ENCODE data around the gene FANCC. TPM values are rescaled to one million over a fixed set of nuclear protein-coding genes. Genes with fewer than 3 reads are reported as not detected.

Gene FANCC
- total RNA-seq, 2 donors from 2014 or later, result 10.5 to 23.6 TPM

GRCh38 chr9:95104581-95104960 is 212.9 kb downstream of the FANCC start:
- no peak overlapping the region for H3K4me3 ChIP-seq
- no peaks in the 10 kb centered on the region for H3K4me1 ChIP-seq
- TF ChIP-seq, protein P1, sequence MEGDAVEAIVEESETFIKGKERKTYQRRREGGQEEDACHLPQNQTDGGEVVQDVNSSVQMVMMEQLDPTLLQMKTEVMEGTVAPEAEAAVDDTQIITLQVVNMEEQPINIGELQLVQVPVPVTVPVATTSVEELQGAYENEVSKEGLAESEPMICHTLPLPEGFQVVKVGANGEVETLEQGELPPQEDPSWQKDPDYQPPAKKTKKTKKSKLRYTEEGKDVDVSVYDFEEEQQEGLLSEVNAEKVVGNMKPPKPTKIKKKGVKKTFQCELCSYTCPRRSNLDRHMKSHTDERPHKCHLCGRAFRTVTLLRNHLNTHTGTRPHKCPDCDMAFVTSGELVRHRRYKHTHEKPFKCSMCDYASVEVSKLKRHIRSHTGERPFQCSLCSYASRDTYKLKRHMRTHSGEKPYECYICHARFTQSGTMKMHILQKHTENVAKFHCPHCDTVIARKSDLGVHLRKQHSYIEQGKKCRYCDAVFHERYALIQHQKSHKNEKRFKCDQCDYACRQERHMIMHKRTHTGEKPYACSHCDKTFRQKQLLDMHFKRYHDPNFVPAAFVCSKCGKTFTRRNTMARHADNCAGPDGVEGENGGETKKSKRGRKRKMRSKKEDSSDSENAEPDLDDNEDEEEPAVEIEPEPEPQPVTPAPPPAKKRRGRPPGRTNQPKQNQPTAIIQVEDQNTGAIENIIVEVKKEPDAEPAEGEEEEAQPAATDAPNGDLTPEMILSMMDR (IDR thresholded peaks at IDR 0.05), result no peak
- no peaks in the 10 kb centered on the region for H3K27me3 ChIP-seq
- DNase-seq, result no peak
- H3K36me3 ChIP-seq, result no peaks in the 10 kb centered on the region
- H3K9ac ChIP-seq (ENCODE audit: low read depth in 2 of 2, low read length in 2 of 2), result no peak overlapping the region
- H3K27ac ChIP-seq, result no peak overlapping the region
- H3K9me3 ChIP-seq, result no peaks in the 10 kb centered on the region
- intact Hi-C loops (cut with DNase I), result no loop called here

DNA sequence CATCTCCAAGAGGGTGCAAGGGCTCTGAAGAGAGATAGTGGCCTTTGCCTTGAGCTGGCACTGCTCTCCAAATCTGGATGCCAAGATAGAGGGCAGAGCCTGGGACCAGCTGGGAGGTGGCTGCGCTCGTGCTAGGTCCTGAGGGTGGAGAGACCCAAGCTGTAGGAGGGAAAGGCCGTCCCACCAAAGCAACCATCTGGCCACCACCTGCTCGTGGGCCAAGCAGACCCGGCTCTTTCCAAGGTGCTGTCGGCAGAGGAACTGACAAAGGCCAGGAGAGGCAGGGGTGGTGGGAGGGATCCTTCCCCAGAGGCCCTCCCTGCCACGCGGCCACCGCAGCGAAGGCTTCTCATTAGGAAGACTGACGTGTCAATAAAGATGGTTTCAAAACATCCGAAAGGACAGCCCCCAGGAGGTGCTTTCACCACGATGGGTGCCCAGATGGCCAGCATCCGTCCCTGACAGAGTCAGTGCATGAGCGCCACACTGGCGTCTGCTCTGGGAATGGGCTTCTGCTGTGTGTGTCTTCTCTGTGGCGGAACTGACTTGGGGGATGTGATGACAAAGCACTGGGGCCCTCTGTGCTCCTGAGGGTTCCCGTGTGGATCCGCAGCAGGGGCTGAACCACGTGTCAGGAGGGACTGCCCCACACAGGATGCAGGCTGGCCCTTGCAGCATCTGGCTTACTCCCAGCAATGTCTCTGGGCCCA is 213.5 kb downstream of the FANCC start:
- Histone ChIP-seq H3K36me3 (no peaks in the 10 kb centered on the region), H3K4me1 (no peaks in the 10 kb centered on the region), H3K27me3 (no peaks in the 10 kb centered on the region), H3K4me3 (no peak overlapping the region), H3K9me3 (no peaks in the 10 kb centered on the region), H3K9ac (ENCODE audit: low read depth in 2 of 2, low read length in 2 of 2) (no peak overlapping the region), H3K27ac (no peak overlapping the region)
- TF ChIP-seq, protein P1 (IDR thresholded peaks at IDR 0.05), result no peak
- intact Hi-C loops (cut with DNase I), result no loop called here
- DNase-seq, result no peak

- TF ChIP-seq, protein P1 (IDR thresholded peaks at IDR 0.05), result no peak
- H3K27me3 ChIP-seq, result no peaks in the 10 kb centered on the region
- no peak overlapping the region for H3K9ac ChIP-seq (ENCODE audit: low read depth in 2 of 2, low read length in 2 of 2)
- no peaks in the 10 kb centered on the region for H3K36me3 ChIP-seq
- no peak for DNase-seq
- intact Hi-C loops (cut with DNase I), result no loop called here
- no peaks in the 10 kb centered on the region for H3K9me3 ChIP-seq
- H3K27ac ChIP-seq, result no peak overlapping the region
- no peak overlapping the region for H3K4me3 ChIP-seq
- H3K4me1 ChIP-seq, result no peaks in the 10 kb centered on the region
Measured at GRCh38 chr9:95103281-95103771, 214.2 kb downstream of the FANCC start.

DNA sequence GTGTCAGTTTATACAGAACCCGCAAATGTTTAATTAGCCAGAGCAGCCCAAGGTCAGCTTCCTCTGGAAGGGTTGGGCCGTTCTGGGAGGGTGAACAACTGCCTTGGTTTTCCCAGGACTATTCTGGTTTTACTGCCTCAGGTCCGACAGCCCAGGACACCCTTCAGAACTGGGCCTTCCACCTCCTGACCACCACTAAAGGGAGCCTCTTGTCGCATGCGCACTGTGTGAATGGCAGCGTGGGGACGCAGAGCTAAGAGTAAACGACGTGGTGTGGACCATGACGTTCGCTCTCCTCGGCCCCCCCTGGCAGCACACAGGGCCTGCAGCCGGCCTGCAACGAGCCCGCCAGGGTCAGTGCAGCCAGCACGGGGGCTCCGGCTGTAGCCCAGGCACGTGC is 214.9 kb downstream of the FANCC start:
- Histone ChIP-seq H3K36me3 (no peaks in the 10 kb centered on the region), H3K9me3 (no peaks in the 10 kb centered on the region), H3K27me3 (no peaks in the 10 kb centered on the region), H3K9ac (ENCODE audit: low read depth in 2 of 2, low read length in 2 of 2) (no peak overlapping the region), H3K4me1 (no peaks in the 10 kb centered on the region), H3K4me3 (no peak overlapping the region), H3K27ac (no peak overlapping the region)
- intact Hi-C loops (cut with DNase I), result no loop called here
- DNase-seq, result no peak
- TF ChIP-seq, protein P1 (IDR thresholded peaks at IDR 0.05), result no peak

DNA sequence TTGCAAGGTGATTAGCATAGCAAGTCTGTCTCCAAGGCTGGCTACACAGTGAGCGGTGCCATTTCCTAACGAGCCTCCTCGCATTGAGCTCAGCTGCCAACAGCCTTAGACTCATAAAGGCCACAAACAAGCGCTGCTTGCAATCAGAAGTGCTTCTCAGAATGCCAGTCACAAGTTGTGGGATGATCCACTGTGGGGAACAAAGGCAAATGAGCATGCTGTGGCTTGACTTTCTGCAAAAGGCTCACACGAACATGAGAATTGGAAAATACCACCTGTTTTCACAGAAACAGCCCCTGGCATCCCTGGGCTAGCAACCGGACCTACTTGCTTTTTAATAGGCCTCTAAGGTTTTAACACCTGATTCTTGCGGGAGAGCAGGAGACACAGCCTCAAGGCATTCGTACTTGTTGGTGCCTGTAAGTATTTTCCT is 215.5 kb downstream of the FANCC start:
- no peak overlapping the region for H3K9ac ChIP-seq (ENCODE audit: low read depth in 2 of 2, low read length in 2 of 2)
- no peaks in the 10 kb centered on the region for H3K9me3 ChIP-seq
- H3K27ac ChIP-seq, result no peak overlapping the region
- no peak for DNase-seq
- H3K4me1 ChIP-seq, result no peaks in the 10 kb centered on the region
- intact Hi-C loops (cut with DNase I), result no loop called here
- TF ChIP-seq, protein P1 (IDR thresholded peaks at IDR 0.05), result no peak
- no peaks in the 10 kb centered on the region for H3K36me3 ChIP-seq
- no peak overlapping the region for H3K4me3 ChIP-seq
- H3K27me3 ChIP-seq, result no peaks in the 10 kb centered on the region
